ENCODE data around the gene CCDC116.

DNA sequence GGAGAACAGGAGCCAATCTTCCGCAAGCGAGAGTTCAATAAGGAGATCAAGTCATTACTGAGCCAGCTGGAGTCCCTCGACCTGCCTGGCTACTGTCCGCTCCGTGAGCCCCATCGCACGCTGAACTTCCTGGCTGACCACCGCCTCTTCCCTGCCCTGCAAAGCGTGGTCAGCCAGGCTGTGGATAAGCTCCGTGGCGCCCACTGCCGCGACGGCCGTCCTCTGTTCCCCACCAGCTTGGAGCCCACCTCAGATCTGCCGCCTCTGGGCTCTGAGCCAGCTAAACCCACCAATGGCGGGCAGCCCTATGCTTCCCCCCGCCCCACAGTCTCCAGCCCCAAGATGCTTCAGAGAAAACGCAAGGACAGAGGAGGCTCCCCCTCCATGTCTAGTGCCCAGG, 2.3 kb downstream of the CCDC116 start:
- TF ChIP-seq, protein P1, sequence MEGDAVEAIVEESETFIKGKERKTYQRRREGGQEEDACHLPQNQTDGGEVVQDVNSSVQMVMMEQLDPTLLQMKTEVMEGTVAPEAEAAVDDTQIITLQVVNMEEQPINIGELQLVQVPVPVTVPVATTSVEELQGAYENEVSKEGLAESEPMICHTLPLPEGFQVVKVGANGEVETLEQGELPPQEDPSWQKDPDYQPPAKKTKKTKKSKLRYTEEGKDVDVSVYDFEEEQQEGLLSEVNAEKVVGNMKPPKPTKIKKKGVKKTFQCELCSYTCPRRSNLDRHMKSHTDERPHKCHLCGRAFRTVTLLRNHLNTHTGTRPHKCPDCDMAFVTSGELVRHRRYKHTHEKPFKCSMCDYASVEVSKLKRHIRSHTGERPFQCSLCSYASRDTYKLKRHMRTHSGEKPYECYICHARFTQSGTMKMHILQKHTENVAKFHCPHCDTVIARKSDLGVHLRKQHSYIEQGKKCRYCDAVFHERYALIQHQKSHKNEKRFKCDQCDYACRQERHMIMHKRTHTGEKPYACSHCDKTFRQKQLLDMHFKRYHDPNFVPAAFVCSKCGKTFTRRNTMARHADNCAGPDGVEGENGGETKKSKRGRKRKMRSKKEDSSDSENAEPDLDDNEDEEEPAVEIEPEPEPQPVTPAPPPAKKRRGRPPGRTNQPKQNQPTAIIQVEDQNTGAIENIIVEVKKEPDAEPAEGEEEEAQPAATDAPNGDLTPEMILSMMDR (IDR thresholded peaks at IDR 0.05 in 4 of 5, conservative IDR thresholded peaks at IDR 0.05 in 1 of 5) = no peak
- no peak for TF ChIP-seq POLR2A (IDR thresholded peaks at IDR 0.05)

Measured in gastrocnemius medialis (tissue), 4 donors.